Measurements from ENCODE around the gene LCE6A. TPM values are rescaled to one million over a fixed set of nuclear protein-coding genes. Genes with fewer than 3 reads are reported as not detected.

The LCE6A gene
- total RNA-seq, 1 experiment from 2014 or later: not detected

DNA sequence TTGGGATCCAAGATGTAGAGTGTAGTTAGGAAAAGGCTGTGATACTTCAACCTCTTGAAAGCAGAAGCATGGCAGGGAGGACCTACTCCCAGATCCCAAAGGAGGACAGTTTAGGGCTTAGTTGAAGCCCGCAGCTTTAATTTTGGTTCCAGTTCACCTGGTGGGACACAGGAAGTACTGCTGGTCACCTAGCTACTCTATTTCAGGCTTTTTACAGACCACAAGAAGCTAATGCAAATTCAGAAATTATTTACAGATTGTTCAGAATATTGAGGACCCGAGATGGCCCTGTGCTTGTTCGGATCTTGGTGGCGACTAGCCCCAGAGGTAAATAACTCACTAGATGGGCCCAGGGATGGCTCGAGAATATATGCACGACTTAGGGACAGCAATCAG is 29.1 kb downstream of the LCE6A start:
- no peak for DNase-seq (ENCODE audit: extremely low read depth, low read depth)

DNA sequence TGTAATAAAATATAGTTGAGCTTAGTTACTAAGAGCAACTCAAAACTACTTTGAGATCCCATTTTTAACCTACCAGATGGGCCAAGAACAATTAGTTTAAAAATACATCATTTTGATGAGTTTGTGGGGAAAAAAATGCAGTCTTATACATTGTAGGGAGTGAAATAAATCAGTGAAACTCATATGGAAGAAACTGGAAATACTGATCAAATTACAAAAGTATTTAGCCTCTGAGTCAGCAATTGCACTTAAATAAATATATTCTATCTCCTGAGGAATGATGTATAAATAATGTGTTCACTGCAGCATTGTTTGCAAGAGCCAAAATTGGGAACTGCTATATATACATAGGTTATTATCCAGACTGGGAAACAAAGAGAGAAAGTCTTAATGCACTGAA is 30.8 kb downstream of the LCE6A start:
- DNase-seq (ENCODE audit: extremely low read depth, low read depth): no peak

DNA sequence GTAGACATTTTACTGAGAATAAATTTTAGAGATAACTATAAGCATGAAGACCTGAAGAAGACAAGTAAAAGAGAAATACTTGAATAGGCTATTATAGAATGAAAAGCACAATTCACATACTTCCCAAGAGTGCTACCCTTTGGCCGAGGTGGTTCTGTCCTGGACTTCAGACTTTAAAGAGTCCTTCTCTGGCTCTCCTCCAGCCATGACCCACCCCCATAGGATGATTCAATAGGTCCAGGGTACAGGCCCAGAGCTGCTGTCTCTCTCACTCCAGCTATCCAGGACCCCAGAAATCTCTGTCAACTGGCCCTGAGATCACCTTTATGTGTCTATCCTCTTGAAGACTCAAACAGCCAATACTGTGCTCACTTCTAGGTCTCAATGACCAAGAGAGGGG is 34.2 kb downstream of the LCE6A start:
- no peak for DNase-seq (ENCODE audit: extremely low read depth, low read depth)

DNA sequence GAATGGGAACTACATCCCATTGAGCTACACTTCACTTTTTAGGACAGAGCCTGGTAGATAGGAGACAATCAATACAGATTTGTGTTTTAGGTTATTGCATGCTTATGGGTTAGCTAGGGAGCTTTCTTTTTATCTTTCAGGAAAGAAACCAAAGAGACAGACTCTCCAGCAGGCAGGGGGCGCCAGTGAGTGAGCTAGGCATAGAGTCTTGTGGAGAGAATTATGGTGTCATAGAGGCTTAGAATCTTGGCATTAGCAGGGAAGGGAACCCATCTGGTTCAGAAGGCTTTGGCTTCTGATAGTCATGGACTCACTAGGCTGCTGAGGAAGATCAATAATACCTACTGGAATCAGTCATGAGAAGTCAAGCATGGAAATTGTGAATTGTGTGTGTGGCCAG is 35.4 kb downstream of the LCE6A start, which contains the start of gene SMCP:
SMCP (plus strand) TSS at position 281 of the 400 bp plus-strand sequence. CDS start 6,101 bp downstream, outside the sequence.
- DNase-seq (ENCODE audit: extremely low read depth, low read depth): no peak

DNA sequence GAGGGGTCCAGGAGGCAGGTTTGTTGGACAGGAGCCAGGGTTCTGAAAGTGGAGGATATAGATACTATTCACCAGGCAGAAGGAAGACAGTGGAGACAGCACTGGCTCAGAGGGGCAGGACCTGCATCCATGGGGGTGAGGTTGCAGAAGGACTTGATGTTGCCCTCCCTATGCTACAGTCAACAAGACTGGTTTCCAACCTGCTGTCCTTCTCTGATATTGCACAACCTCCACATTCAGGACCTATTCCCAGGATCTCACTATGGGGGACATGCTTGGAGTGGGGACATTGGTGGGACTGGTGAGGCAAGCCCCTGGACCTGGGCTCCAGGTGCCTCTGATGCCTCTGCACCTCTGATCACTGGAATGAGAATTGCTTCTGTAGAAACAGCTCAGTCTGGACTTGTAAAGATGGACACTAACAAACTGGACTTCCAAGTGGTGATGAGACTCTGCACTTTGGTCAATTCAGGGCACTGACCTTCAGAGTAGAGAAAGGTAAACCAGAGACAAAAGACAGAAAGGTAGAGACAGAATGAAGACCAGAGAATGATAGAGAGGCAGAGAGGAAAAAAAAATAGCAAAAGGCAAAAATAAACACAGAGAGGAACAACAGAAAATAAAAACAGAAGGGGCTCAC is 37.0 kb downstream of the LCE6A start:
- DNase-seq (ENCODE audit: extremely low read depth, low read depth): no peak

DNA sequence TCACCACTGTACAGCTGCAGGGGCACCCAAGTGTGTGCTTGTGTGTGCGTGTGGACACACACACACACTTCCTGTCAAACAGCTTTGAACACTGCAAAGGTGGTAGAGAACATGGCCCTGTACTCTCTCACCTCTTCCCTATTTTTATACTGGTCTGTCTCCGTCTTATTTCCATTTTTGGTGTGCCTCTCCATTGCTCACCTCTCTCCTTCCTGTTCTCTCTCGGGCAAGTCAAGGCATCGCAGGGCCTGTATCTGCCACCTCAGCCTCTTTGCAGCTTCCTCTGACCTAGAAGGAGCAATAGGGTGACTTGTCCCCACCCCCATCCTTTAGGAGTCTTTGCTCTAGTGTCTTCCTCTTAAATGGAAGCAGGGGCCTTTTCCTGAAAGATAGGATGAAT is 37.7 kb downstream of the LCE6A start:
- DNase-seq (ENCODE audit: extremely low read depth, low read depth): no peak

DNA sequence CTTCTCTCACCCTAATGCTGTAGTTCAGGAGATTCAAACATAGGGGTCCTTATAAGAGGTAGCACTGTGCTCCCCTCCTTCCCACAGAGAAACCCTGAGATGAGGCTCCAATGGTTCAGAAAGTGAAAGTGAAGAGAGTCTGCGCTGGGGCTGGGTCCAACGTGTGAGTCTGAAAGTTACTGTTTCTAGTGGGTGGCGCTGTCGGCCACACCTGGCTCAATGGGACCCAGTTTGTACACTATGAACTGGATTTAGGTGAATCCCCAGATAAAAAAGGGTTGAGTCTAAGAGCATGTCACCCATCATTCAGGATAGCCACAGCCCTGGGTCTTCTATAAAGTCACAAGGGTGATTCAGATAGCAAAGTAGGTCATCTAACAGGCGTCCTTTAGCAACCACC is 38.3 kb downstream of the LCE6A start:
- DNase-seq (ENCODE audit: extremely low read depth, low read depth): no peak

DNA sequence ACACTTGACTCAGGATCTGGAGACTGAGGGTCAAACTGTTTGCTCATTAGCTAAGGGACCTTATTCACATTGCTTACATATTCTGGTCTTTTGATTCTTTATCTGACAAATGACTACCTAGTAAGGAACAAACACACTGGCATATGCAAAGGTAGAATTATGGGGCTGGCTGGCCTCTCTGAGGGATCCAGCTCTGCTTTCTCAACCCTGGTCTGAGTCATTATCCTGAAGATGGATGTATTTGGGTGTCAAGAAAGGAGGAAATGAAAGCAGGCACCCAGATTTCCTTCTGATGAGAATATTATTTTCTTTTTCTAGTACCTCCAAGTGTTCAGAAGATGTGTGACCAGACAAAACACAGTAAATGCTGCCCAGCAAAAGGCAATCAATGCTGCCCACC is 41.4 kb downstream of the LCE6A start:
- no peak for DNase-seq (ENCODE audit: extremely low read depth, low read depth)

DNA sequence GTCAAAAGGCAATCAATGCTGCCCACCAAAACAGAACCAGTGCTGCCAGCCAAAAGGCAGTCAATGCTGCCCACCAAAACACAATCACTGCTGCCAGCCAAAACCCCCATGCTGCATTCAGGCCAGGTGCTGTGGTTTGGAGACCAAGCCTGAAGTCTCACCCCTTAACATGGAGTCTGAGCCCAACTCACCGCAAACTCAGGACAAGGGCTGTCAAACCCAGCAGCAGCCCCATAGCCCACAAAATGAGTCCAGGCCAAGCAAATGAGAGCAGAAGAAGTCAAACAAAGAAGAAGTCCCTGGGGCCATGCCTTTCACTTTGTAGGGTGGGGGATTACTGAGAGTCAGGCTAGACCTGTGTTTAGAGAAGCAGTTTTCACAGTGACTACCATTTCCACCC is 41.9 kb downstream of the LCE6A start:
- DNase-seq (ENCODE audit: extremely low read depth, low read depth): no peak

DNA sequence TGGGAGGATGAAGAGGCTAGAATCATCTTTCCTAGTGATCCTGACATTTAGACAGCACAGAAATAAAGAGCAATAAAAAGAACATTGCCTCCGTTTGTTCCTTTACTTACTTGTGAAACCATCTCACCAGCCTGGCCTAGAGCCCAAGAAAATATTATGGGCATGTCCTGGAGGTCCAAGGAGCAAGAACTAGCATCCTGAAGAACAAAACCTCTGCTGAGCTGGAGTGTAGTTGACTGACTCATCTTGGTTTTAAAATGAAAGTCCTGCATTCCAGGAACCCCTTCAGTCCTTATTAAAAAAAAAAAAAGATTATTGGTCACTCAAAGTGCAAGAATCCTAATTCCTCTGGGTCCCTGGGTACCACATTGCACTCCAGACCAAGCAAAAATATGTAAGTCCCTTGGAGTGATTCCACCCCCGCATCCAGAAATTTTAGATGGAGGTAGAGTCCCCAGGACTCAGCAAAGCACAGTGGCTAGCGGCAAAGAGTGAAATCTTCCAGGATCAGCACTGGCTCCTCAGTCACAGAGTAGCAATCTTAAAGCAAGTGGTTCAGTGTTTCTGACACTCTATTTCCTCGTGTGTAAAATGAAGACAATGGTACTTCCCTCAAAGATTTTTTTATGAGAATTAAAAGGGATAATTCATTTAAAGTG is 42.4 kb downstream of the LCE6A start:
- no peak for DNase-seq (ENCODE audit: extremely low read depth, low read depth)

DNA sequence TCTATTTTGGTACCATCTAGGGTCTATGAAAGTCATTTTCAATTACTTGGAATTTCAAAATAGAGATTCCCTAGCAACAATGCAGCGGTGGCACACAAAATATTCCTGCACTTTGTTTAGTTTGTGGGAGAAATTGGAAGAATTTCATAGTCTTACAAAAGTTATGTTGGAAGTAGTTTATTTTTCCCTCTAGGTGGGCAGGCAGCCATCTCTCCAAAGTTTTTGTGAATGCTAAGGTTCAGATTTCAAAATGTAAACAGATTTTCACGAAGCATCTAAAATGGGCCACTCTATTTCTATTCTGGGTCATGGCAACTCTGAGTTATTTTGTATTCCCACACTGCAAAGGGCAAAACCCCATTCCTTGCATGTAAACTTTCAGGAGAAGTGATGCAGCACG is 43.4 kb downstream of the LCE6A start:
- no peak for DNase-seq (ENCODE audit: extremely low read depth, low read depth)

DNA sequence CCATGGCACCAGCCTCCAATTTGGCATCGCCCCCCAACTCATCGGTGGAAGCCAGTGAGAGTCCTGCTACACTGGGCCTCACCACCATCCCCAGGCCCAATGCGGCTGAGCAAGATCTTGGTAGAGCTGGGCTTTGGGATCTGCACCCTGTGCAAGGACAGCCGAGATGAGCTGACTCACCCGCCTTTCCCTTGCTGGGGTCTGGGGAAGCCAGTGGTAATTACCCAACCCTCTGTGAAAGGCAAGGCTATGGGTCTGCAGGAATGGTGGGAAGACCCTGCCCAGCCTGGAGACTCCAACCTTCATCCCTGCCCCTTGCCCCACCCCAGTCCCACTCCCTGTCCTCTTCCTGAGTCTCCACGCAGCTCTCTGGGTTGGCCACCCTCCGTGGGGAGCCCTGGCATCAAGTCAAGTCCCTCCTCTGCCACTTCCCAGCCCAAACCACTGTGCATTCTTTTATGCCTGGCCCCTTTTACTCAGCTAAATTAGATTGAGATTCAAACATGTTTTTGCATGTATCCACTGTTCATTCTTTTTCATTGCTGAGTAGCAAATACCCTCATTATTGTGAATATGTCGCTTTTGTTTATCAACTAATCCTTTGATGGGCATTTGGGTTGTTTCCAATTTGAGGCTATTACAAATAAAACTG is 44.2 kb downstream of the LCE6A start:
- no peak for DNase-seq (ENCODE audit: extremely low read depth, low read depth)

DNA sequence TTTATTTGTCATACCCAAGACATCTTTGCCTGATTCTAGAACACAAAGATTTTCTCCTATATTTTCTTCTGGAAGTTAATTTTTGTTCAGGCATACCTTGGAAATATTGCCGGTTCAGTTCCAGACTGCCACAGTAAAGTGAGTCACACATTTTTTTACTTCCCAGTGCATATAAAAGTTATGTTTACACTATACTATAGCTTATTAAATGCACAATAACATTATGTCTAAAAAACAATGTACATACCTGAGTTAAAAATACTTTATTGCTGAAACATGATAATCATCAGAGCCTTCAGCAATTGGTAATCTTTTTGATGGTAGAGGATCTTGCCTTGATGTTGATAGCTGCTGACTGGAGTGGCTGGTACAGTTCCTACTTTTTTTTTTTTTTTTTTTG is 45.5 kb downstream of the LCE6A start:
- no peak for DNase-seq (ENCODE audit: extremely low read depth, low read depth)

Other genes with a start within 250 kb of the LCE6A start
- gene LCE3C, start 242.6 kb upstream of the LCE6A start, total RNA-seq (2014; rRNA removed; shearing (Covaris generic)): not detected in 2 replicates
- gene LCE3B, start 229.0 kb upstream of the LCE6A start, total RNA-seq (2014; rRNA removed; shearing (Covaris generic)): not detected in 2 replicates
- gene LCE3A, start 219.8 kb upstream of the LCE6A start, total RNA-seq (2014; rRNA removed; shearing (Covaris generic)): not detected in 2 replicates
- not detected in 2 replicates for gene LCE2D, start 179.5 kb upstream of the LCE6A start, total RNA-seq (2014; rRNA removed; shearing (Covaris generic))
- gene LCE2C, start 167.6 kb upstream of the LCE6A start, total RNA-seq (2014; rRNA removed; shearing (Covaris generic)): not detected in 2 replicates
- not detected in 2 replicates for gene LCE2B, start 156.7 kb upstream of the LCE6A start, total RNA-seq (2014; rRNA removed; shearing (Covaris generic))
- not detected in 2 replicates for gene LCE2A, start 144.5 kb upstream of the LCE6A start, total RNA-seq (2014; rRNA removed; shearing (Covaris generic))
- not detected in 2 replicates for gene LCE4A, start 134.7 kb upstream of the LCE6A start, total RNA-seq (2014; rRNA removed; shearing (Covaris generic))
- not detected in 2 replicates for gene KPRP, start 84.8 kb upstream of the LCE6A start, total RNA-seq (2014; rRNA removed; shearing (Covaris generic))
- not detected in 2 replicates for gene LCE1F, start 67.7 kb upstream of the LCE6A start, total RNA-seq (2014; rRNA removed; shearing (Covaris generic))
- gene LCE1E, start 56.6 kb upstream of the LCE6A start, total RNA-seq (2014; rRNA removed; shearing (Covaris generic)): not detected in 2 replicates
- not detected in 2 replicates for gene LCE1D, start 46.1 kb upstream of the LCE6A start, total RNA-seq (2014; rRNA removed; shearing (Covaris generic))
- not detected in 2 replicates for gene LCE1C, start 36.2 kb upstream of the LCE6A start, total RNA-seq (2014; rRNA removed; shearing (Covaris generic))
- not detected in 2 replicates for gene LCE1B, start 30.9 kb upstream of the LCE6A start, total RNA-seq (2014; rRNA removed; shearing (Covaris generic))
- not detected in 2 replicates for gene LCE1A, start 15.4 kb upstream of the LCE6A start, total RNA-seq (2014; rRNA removed; shearing (Covaris generic))
- not detected in 2 replicates for gene LCE7A, start 17.1 kb downstream of the LCE6A start, total RNA-seq (2014; rRNA removed; shearing (Covaris generic))
- not detected in 2 replicates for gene SMCP, start 35.5 kb downstream of the LCE6A start, total RNA-seq (2014; rRNA removed; shearing (Covaris generic))
- not detected in 2 replicates for gene IVL, start 65.7 kb downstream of the LCE6A start, total RNA-seq (2014; rRNA removed; shearing (Covaris generic))
- not detected in 2 replicates for gene SPRR5, start 104.3 kb downstream of the LCE6A start, total RNA-seq (2014; rRNA removed; shearing (Covaris generic))
- gene SPRR4, start 127.8 kb downstream of the LCE6A start, total RNA-seq (2014; rRNA removed; shearing (Covaris generic)): not detected in 2 replicates
- gene SPRR1A, start 141.2 kb downstream of the LCE6A start, total RNA-seq (2014; rRNA removed; shearing (Covaris generic)): not detected in 2 replicates
- gene SPRR3, start 158.9 kb downstream of the LCE6A start, total RNA-seq (2014; rRNA removed; shearing (Covaris generic)): not detected in 2 replicates
- not detected in 2 replicates for gene SPRR1B, start 188.3 kb downstream of the LCE6A start, total RNA-seq (2014; rRNA removed; shearing (Covaris generic))
- gene SPRR2D, start 198.3 kb downstream of the LCE6A start, total RNA-seq (2014; rRNA removed; shearing (Covaris generic)): not detected in 2 replicates
- not detected in 2 replicates for gene SPRR2A, start 214.7 kb downstream of the LCE6A start, total RNA-seq (2014; rRNA removed; shearing (Covaris generic))
- not detected in 2 replicates for gene SPRR2B, start 228.8 kb downstream of the LCE6A start, total RNA-seq (2014; rRNA removed; shearing (Covaris generic))